ENCODE measurements around the gene TNFSF15.

GRCh38 chr9:114844766-114845165 lies 38.9 kb upstream of the TNFSF15 start:
- TF ChIP-seq POLR2A (IDR thresholded peaks at IDR 0.05) = no peak
- TF ChIP-seq CTCF (IDR thresholded peaks at IDR 0.05) = no peak
- TF ChIP-seq POLR2AphosphoS5 (IDR thresholded peaks at IDR 0.05) = no peak
- no peak for TF ChIP-seq EP300 (IDR thresholded peaks at IDR 0.05)
